NOMO-1 (cell line): ENCODE measurements around the gene CLCN6.

Source experiments
- DNase-seq, 2 experiments: peaks; one replicate each; lab custom pipeline; 2025; ENCODE audit not compliant: unreplicated experiment in 2 of 2; lab: John Stamatoyannopoulos, UW

Gene CLCN6

GRCh38 chr1:11847667-11848372, 41.8 kb downstream of the CLCN6 start, which contains the start of gene NPPA:
Gene NPPA (minus strand): TSS chr1:11847783. CDS start chr1:11847684, 99 bp downstream.
- no peak for DNase-seq

- DNase-seq: no peak
These were observed 42.3 kb downstream of the CLCN6 start for GRCh38 chr1:11848373-11848700.

GRCh38 chr1:11850156-11850555, 44.2 kb downstream of the CLCN6 start:
- DNase-seq: no peak

- peak; percentile 84 to 97 for DNase-seq
These were observed 45.2 kb downstream of the CLCN6 start for GRCh38 chr1:11851180-11851579.

- DNase-seq: no peak
These were observed 48.5 kb downstream of the CLCN6 start for GRCh38 chr1:11854519-11854918.

GRCh38 chr1:11855430-11855829, 49.4 kb downstream of the CLCN6 start:
- DNase-seq: no peak

- DNase-seq: no peak
These were observed 50.7 kb downstream of the CLCN6 start for GRCh38 chr1:11856698-11857097.

GRCh38 chr1:11857164-11857851, 51.3 kb downstream of the CLCN6 start:
- no peak for DNase-seq

- no peak for DNase-seq
These were observed 52.2 kb downstream of the CLCN6 start for GRCh38 chr1:11858158-11858557.

GRCh38 chr1:11858613-11858967, 52.6 kb downstream of the CLCN6 start, which contains the start of gene NPPB:
Gene NPPB (minus strand): TSS chr1:11858945. CDS start chr1:11858833, 112 bp downstream.
- no peak for DNase-seq

GRCh38 chr1:11858968-11859871, 53.2 kb downstream of the CLCN6 start:
- DNase-seq: peak; percentile 30 to 46

- no peak for DNase-seq
These were observed 54.1 kb downstream of the CLCN6 start for GRCh38 chr1:11860083-11860482.

GRCh38 chr1:11860587-11860986, 54.6 kb downstream of the CLCN6 start:
- no peak for DNase-seq

- no peak for DNase-seq
These were observed 56.9 kb downstream of the CLCN6 start for GRCh38 chr1:11862890-11863289.

GRCh38 chr1:11868331-11868980, 62.5 kb downstream of the CLCN6 start:
- DNase-seq: no peak

- DNase-seq: no peak
These were observed 63.1 kb downstream of the CLCN6 start for GRCh38 chr1:11869104-11869503.

- DNase-seq: no peak
These were observed 63.7 kb downstream of the CLCN6 start for GRCh38 chr1:11869650-11870207.

GRCh38 chr1:11872545-11872944, 66.6 kb downstream of the CLCN6 start:
- no peak for DNase-seq

GRCh38 chr1:11873395-11874257, 67.6 kb downstream of the CLCN6 start:
- DNase-seq: no peak

- DNase-seq: no peak
These were observed 68.2 kb downstream of the CLCN6 start for GRCh38 chr1:11874258-11874562.
